GM12875 (cell line): ENCODE results near the gene MYO15A.

ENCODE experiments used
- H3K4me3 ChIP-seq: one replicate; pipeline ENCODE4 v1.5.1; 2011; ENCODE audit warnings: low read depth, low read length, control low read depth
- CTCF ChIP-seq: IDR thresholded peaks from 2 replicates; pipeline ENCODE4 v1.5.1; 2011; ENCODE audit warnings: low read depth, mild to moderate bottlenecking, control low read depth, inconsistent platforms, low read length, moderate library complexity, borderline replicate concordance; ENCODE audit not compliant: insufficient read depth

Gene MYO15A

GRCh38 chr17:18179196-18179595 lies 70.6 kb downstream of the MYO15A start:
- no peak for TF ChIP-seq CTCF
- no peak overlapping the region for H3K4me3 ChIP-seq

- TF ChIP-seq CTCF, result no peak
- no peak overlapping the region for H3K4me3 ChIP-seq
These were observed 71.2 kb downstream of the MYO15A start for GRCh38 chr17:18179804-18180203.

GRCh38 chr17:18181358-18181757 lies 72.8 kb downstream of the MYO15A start:
- no peak for TF ChIP-seq CTCF
- H3K4me3 ChIP-seq, result no peak overlapping the region

GRCh38 chr17:18182110-18182977 lies 73.8 kb downstream of the MYO15A start:
- H3K4me3 ChIP-seq, result peak overlapping the region; percentile 92
- no peak for TF ChIP-seq CTCF

GRCh38 chr17:18182978-18183333 lies 74.4 kb downstream of the MYO15A start:
- peak overlapping the region; percentile 92 for H3K4me3 ChIP-seq
- no peak for TF ChIP-seq CTCF

- TF ChIP-seq CTCF, result peak; percentile 54
These were observed 75.0 kb downstream of the MYO15A start, which contains the start of gene ALKBH5 for GRCh38 chr17:18183334-18184142. TSS of gene ALKBH5 (plus strand) at chr17:18183828. CDS start at chr17:18184244, 416 bp downstream.

More at GRCh38 chr17:18183334-18184142, 75.0 kb downstream of the MYO15A start, which contains the start of gene ALKBH5:
- peak within 1 kb of the TSS; percentile 92 for H3K4me3 ChIP-seq
